Measurements from ENCODE around the gene KLK15. TPM values are rescaled to one million over a fixed set of nuclear protein-coding genes. Genes with fewer than 3 reads are reported as not detected.

The KLK15 gene
- total and polyA plus RNA-seq, 2 of the 8 experiments (the other 6 are each of a cell fraction or from before 2014, with no cell fraction given): not detected

GRCh38 chr19:50796128-50796633, 37.2 kb downstream of the KLK15 start:
- Histone ChIP-seq H3K14ac (ENCODE audit: insufficient read length) (no peak overlapping the region), H2BK20ac (ENCODE audit: low read length) (no peak overlapping the region), H3K23ac (ENCODE audit: insufficient read length) (no peak overlapping the region), H3K79me1 (ENCODE audit: low read depth, low read length) (peaks cover 7% of the 10 kb centered on the region), H3K36me3 (ENCODE audit: control insufficient read depth in 2 of 4, insufficient read depth in 4 of 4, low read length in 3 of 4) (peaks cover 23 to 51% (median 39%) of the 10 kb centered on the region in 4 experiments; a peak in 7 of 8 replicates), H3K4ac (replicated peaks; ENCODE audit: insufficient read length, low read depth, low read length) (no peak overlapping the region), H3K4me3 (ENCODE audit: extremely low read depth in 1 of 4, insufficient read depth in 2 of 4, low read depth in 3 of 4, low read length in 4 of 4) (no peak overlapping the region), H3K56ac (replicated peaks; ENCODE audit: insufficient read length, low read depth, low read length) (no peak overlapping the region), H3K27me3 (replicated peaks in 1 of 4; ENCODE audit: control insufficient read depth in 3 of 4, extremely low read depth in 1 of 4, insufficient read depth in 3 of 4, low read length in 3 of 4) (no peaks in the 10 kb centered on the region; a peak in 1 of 7 replicates), H3K9ac (replicated peaks in 1 of 4; ENCODE audit: extremely low read depth in 1 of 4, low read depth in 3 of 4, low read length in 3 of 4) (no peak overlapping the region; a peak in 1 of 7 replicates), H3K9me3 (ENCODE audit: insufficient read depth in 2 of 2, low read depth in 1 of 2, low read length in 1 of 2) (no peaks in the 10 kb centered on the region), H2AK5ac (ENCODE audit: low read depth, low read length) (no peak overlapping the region), H2BK15ac (ENCODE audit: low read length) (no peak overlapping the region), H4K91ac (replicated peaks; ENCODE audit: insufficient read length, low read length) (no peak overlapping the region), H2AFZ (ENCODE audit: low read length) (no peak overlapping the region), H4K20me1 (replicated peaks in 1 of 2; ENCODE audit: control insufficient read depth in 1 of 2, insufficient read depth in 2 of 2, low read length in 2 of 2) (peaks cover 43 to 44% of the 10 kb centered on the region in 2 experiments), H3K79me2 (ENCODE audit: control insufficient read depth in 1 of 2, insufficient read depth in 2 of 2, low read length in 2 of 2) (peaks cover 0 to 16% of the 10 kb centered on the region in 2 experiments; a peak in 2 of 4 replicates), H2BK120ac (replicated peaks; ENCODE audit: low read depth, low read length) (no peak overlapping the region), H4K8ac (ENCODE audit: extremely low read depth, insufficient read depth, low read length) (no peak overlapping the region), H2BK12ac (ENCODE audit: low read depth, low read length) (no peak overlapping the region), H3K18ac (ENCODE audit: extremely low read depth, low read length) (0 out of 2 replicates have a peak overlapping the region, but pooled peaks have one; percentile 14), H2BK5ac (ENCODE audit: low read depth, low read length) (no peak overlapping the region), H3K23me2 (ENCODE audit: low read depth, low read length) (no peaks in the 10 kb centered on the region), H3K4me1 (replicated peaks in 1 of 4; ENCODE audit: control insufficient read depth in 3 of 4, insufficient read depth in 4 of 4, low read length in 3 of 4) (peaks cover 0 to 14% (median 6%) of the 10 kb centered on the region in 4 experiments; a peak in 5 of 7 replicates), H4K5ac (ENCODE audit: insufficient read length, low read depth, low read length) (no peak overlapping the region), H3K27ac (ENCODE audit: low read depth, low read length) (no peak overlapping the region), H3K4me2 (ENCODE audit: insufficient read depth in 1 of 2, low read depth in 2 of 2, low read length in 2 of 2) (no peak overlapping the region)
- DNase-seq (ENCODE audit: low read depth in 1 of 2, low spot score in 2 of 2) (no peak), FAIRE-seq (no peak)
- ChIA-PET CTCF (ENCODE audit: partially characterized antibody) (interaction anchor here (0.9 to 2.3 kb wide), 10 partner anchors 10 to 412 kb away, joined by 3 to 15 read pairs (median 6); partner anchors contain the start of gene POLD1), POLR2A (ENCODE audit: partially characterized antibody) (interaction anchor here (0.6 to 15.0 kb wide), 27 partner anchors 6 to 312 kb away, joined by 3 to 275 read pairs (median 6); partner anchors contain the start of genes CLEC11A, KLK1, KLK15 and KLK3)
- 82% methylated on average over 9 of the region's 9 CpGs; no CpG with 5 or more reads in 1 of the 2 experiments for WGBS, 2 experiments (ENCODE audit: extremely low coverage in 1 of 2, insufficient coverage in 1 of 2, insufficient read length in 1 of 2, insufficient replicate concordance in 2 of 2, low coverage in 1 of 2, low lambda C conversion rate in 2 of 2, missing lambda C conversion rate in 1 of 2)
- TF ChIP-seq CTCF (IDR thresholded peaks at IDR 0.05; ENCODE audit: control extremely low read depth in 1 of 3, insufficient read depth in 1 of 3, low read depth in 1 of 3, low read length in 3 of 3) (peak; percentile 15 to 44 (median 33); a peak in 3 of 4 replicates), POLR2A (IDR thresholded peaks at IDR 0.05; ENCODE audit: control extremely low read depth in 1 of 2, low read depth in 2 of 2, low read length in 2 of 2) (peak; percentile 51 to 80), ZNF274 (IDR thresholded peaks at IDR 0.05; ENCODE audit: borderline replicate concordance, extremely low read depth, low read length) (no peak), SP1 (IDR thresholded peaks at IDR 0.05; ENCODE audit: low read depth, low read length) (no peak), CREB1 (IDR thresholded peaks at IDR 0.05) (no peak), ASH2L (IDR thresholded peaks at IDR 0.05; ENCODE audit: low read length) (no peak), RAD21 (IDR thresholded peaks at IDR 0.05 in 1 of 2, conservative IDR thresholded peaks at IDR 0.05 in 1 of 2; ENCODE audit: low read depth in 2 of 2, low read length in 2 of 2) (peak; percentile 10 to 27; a peak in 1 of 4 replicates), POU5F1 (IDR thresholded peaks at IDR 0.05; ENCODE audit: low read depth, low read length) (no peak)

Measured in H1 (cell line).